Measurements from ENCODE around the gene PLXNB1.
"Not testable (repeated sequence)": the region's sequence is repeated elsewhere in the genome, so short reads cannot be mapped to it uniquely, and the experiment has no call there.

The PLXNB1 gene

GRCh38 chr3:48465531-48466378 lies 35.9 kb upstream of the PLXNB1 start:
- peak; percentile 98 for DNase-seq (ENCODE audit: low spot score)

GRCh38 chr3:48465237-48465530 lies 35.3 kb upstream of the PLXNB1 start:
- DNase-seq (ENCODE audit: low spot score), result no peak

- no peak for DNase-seq (ENCODE audit: low spot score)
These were observed 34.9 kb upstream of the PLXNB1 start for GRCh38 chr3:48464713-48465221.

GRCh38 chr3:48463703-48464102 lies 33.8 kb upstream of the PLXNB1 start:
- no peak for DNase-seq (ENCODE audit: low spot score)

DNA sequence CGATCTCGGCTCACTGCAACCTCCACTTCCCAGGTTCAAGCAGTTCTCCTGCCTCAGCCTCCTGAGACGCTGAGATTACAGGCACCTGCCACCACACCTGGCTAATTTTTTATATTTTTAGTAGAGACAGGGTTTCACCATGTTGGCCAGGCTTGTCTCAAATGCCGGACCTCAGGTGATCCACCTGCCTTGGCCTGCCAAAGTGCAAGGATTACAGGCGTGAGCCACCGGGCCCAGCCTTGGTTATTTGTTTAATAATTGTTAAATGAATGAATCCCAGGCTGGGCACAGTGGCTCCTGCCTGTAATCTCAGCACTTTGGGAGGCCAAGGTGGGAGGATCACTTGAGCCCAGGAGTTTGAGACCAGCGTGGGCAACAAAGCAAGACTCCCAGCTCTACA lies 31.9 kb upstream of the PLXNB1 start:
- not testable (repeated sequence) for DNase-seq (ENCODE audit: low spot score)

GRCh38 chr3:48460517-48460902 lies 30.6 kb upstream of the PLXNB1 start:
- no peak for DNase-seq (ENCODE audit: low spot score)

DNA sequence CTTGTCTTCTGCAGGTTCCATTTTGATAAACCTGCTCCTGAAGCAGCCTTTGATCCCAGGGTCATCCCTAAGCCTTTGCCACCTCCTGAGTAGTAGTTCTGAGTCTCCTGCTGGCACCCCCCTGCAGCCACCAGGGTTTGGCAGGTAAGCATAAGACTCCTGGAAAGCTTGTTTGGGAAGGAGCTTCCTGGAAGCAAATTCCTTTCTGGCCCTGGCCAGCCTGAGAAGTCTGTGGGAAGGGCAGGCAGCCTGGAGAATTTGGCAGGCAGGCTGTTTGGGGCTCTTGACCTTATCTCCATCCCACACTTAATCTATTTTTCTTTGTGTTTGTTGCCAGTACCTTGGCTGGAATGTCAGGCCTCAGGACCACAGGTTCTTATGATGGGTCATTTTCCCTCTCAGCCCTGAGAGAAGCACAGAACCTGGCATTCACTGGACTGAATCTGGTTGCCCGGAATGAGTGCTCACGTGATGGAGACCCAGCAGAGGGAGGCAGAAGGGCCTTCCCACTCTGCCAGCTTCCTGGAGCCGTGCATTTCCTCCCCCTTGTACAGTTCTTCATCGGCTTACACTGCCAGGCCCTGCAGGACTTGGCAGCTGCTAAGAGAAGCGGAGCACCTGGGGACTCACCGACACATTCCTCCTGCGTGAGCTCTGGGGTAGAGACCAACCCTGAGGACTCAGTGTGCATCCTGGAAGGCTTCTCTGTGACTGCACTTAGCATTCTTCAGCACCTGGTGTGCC lies 30.1 kb upstream of the PLXNB1 start:
- no peak for DNase-seq (ENCODE audit: low spot score)

DNA sequence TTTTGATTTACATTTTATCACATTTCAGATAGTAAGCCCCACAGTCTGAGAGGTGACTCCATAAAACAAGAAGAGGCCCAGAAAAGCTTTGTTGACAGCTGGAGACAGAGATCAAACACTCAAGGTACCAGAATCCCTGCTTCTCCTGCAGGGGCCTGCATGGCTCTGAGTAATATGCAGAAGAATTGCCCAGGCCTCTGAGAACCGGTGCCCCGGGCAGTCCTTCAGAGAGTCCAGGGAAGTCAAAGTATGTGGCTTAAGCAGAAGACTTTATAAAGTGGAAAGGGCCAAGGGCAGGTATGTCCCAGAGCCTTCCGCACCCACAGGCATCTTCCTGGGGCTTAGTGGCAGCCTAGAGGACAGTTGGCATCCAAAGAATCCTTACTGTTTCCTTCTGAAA lies 29.4 kb upstream of the PLXNB1 start:
- no peak for DNase-seq (ENCODE audit: low spot score)

- no peak for DNase-seq (ENCODE audit: low spot score)
These were observed 26.6 kb upstream of the PLXNB1 start for GRCh38 chr3:48456456-48456855.

DNA sequence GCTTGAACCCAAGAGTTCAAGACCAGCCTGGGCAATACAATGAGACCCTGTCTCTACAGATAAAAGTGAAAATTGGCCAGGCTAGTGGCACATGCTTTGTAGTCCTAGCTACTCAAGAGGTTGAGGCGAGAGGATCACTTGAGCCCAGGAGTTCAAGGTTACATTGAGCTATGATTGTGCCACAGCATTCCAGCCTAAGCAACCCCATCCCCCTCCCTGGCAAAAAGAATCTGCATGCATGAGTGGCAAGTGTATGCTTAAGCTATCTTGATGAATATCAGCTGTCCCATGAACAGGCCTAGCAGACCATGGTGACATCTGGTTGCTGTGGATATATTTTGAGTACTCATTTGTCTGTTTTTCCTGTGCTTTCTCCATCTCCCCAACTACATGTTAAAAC lies 21.4 kb upstream of the PLXNB1 start:
- no peak for DNase-seq (ENCODE audit: low spot score)

DNA sequence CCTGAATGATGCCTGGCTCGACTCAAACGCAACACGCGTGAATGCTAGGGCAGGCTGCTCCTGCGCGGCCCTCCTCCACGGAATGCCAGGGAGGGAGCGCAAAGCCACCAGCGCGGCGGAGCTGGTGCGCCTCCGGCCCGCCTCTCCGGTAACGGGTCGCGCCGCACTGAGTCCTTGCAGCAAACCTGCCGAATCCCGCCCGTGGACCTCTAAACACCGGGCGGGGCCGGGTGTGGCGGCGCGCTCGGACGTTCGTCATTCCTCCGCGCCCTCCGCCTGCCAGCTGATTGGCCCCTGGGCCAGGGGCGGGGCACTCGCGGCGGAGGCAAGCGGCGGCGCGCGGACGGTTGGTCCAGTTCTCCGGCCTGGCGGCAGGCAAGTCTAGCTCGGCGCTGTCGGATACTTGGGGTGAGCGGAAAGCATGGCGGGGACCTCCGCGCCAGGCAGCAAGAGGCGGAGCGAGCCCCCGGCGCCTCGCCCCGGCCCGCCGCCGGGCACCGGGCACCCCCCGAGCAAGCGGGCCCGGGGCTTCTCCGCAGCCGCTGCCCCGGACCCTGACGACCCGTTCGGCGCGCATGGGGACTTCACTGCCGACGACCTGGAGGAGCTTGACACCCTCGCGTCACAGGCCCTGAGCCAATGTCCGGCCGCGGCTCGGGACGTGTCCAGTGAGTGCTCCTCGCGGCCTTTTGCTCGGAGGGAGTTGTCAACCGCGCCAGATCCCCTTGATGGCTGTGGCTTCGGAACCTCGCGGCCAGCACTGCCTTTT lies 16.7 kb upstream of the PLXNB1 start, which contains the start of gene ATRIP:
ATRIP (plus strand) TSS at position 313 of the 769 bp plus-strand sequence; CDS start at position 422, 109 bp downstream.
- peak; percentile 96 for DNase-seq (ENCODE audit: low spot score)

DNA sequence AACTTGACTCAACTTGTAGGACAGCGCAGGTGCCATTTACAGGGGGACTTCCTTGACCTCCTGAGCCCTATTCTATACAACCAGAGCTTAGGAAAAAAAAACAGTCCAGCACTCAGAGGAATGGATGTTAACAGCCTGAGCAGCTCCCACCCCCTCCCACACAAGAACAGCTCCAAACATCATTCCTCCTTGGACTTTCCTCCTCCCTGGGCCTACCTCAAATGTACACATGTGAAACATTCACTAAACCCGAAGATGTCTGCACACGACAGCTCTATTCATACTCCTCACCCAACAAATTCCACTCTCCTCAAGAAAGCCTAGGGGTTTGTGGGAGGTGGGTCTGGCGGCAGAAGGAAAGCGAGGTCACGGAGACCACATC lies 16.1 kb upstream of the PLXNB1 start:
- DNase-seq (ENCODE audit: low spot score), result no peak

GRCh38 chr3:48445277-48445882 lies 15.5 kb upstream of the PLXNB1 start:
- DNase-seq (ENCODE audit: low spot score), result no peak

- DNase-seq (ENCODE audit: low spot score), result no peak
These were observed 12.1 kb upstream of the PLXNB1 start for GRCh38 chr3:48441940-48442339.

DNA sequence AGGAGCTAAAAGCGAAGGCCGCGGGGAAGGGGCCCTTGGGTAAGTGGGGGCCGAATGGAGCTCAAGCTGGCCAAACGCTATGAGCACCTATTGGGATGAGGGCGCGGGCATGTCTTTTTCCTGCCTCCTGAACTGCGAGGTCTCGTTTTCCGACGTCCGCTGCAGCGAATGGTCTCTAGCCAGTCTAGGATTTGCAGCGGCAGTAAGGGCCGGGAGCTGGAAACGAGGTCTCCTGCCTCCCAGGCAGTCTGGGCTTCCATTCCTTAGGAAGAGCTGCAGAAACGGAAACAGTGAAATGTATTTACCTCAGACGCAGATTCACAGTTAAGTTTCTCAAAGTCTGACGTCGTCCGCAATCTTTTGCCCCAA lies 10.7 kb upstream of the PLXNB1 start:
- DNase-seq (ENCODE audit: low spot score), result peak; percentile 18

GRCh38 chr3:48439820-48440589 lies 10.1 kb upstream of the PLXNB1 start, which contains the start of the genes CCDC51 and TMA7:
Gene CCDC51, minus strand, starts transcription at chr3:48440119. Its CDS starts 4,991 bp downstream, at chr3:48435128.
Gene TMA7, plus strand, starts transcription at chr3:48440257. Its CDS starts 40 bp downstream, at chr3:48440297.
- peak; percentile 98 for DNase-seq (ENCODE audit: low spot score)

- no peak for DNase-seq (ENCODE audit: low spot score)
These were observed 7.9 kb upstream of the PLXNB1 start for GRCh38 chr3:48437812-48438211.

DNA sequence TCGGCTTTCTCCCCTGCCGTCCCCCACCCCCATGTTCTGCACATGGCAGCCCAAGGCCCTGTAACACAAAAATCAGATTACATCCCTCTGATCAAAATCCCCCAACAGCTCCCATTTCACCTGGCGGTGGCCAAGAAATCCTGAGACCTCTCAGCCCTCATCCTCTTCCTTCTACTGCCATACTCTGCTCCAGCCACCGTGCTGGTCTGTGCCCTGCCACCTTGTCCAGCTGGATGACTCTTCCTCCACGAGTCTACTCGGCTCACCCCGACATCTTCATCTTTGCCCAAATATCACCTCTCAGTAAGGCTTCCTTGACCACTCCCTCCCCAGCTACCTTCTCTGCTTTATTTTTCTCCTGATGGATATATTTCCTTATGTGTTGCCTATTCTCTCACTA lies 7.0 kb upstream of the PLXNB1 start:
- no peak for DNase-seq (ENCODE audit: low spot score)

- no peak for DNase-seq (ENCODE audit: low spot score)
These were observed 6.5 kb upstream of the PLXNB1 start for GRCh38 chr3:48436477-48436787.

DNA sequence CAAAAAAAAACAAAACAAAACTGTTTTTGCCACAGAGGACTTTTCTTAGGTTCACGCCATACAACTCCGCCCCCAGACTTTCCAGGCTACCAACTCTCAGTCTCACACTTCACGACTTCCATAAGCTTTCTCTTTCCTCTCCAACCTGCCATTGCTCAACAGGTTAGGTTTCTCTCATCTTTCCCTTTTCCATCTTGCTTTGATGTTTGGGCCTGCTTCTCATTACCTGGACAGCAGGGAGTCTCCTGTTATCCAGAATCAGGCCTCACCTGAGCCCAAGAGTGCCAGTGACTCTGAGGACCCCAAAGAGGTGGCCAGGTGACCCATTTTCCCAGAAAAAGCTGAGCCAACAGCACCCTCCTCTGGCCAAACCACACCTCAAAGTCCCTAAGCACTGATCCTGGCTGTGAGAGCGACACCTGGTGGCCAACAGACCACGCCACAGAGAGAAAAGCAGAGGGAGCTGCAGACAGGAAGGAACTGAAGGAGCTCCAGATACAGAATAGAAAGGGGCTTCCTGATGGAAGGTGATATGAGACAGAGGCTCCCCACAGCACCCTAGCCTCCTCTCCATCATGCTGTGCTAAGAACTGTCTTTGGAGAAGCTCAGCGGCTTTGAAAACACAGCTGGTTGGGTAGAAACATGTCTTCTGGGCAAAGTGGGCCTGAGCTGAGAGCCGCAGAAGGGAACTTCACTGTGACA lies 6.0 kb upstream of the PLXNB1 start:
- DNase-seq (ENCODE audit: low spot score), result peak; percentile 87

GRCh38 chr3:48435223-48435595 lies 5.3 kb upstream of the PLXNB1 start:
- DNase-seq (ENCODE audit: low spot score), result no peak

Measured in AG08396 (cell line).